Left ventricle myocardium inferior (tissue), 1 donor: ENCODE results near the gene APMAP. TPM values are rescaled to one million over a fixed set of nuclear protein-coding genes. Genes with fewer than 3 reads are reported as not detected.
"Not testable (repeated sequence)": the region's sequence is repeated elsewhere in the genome, so short reads cannot be mapped to it uniquely, and the experiment has no call there.

Experiments
- DNase-seq: peaks from one replicate; pipeline ENCODE4 v3.0.0-alpha.2; 2020
- H3K27ac ChIP-seq: fragments of 200-600 bp; replicated peaks from 2 replicates; pipeline ENCODE4 v1.8.0; 2021
- H3K27me3 ChIP-seq: fragments of 200-600 bp; 2 replicates; pipeline ENCODE4 v1.8.0; 2021; ENCODE audit warnings: low read depth
- H3K36me3 ChIP-seq: fragments of 200-600 bp; 2 replicates; pipeline ENCODE4 v1.8.0; 2021
- H3K4me1 ChIP-seq: fragments of 200-600 bp; 2 replicates; pipeline ENCODE4 v1.8.0; 2021
- H3K4me3 ChIP-seq: fragments of 200-600 bp; 2 replicates; pipeline ENCODE4 v1.8.0; 2021; ENCODE audit warnings: mild to moderate bottlenecking, moderate library complexity
- H3K9me3 ChIP-seq: fragments of 200-600 bp; replicated peaks from 2 replicates; pipeline ENCODE4 v1.8.0; 2021
- intact Hi-C: fragments of 100-400 bp; cut with micrococcal nuclease; formaldehyde crosslinking; loops from one replicate; pipeline ENCODE4 v1.11.0; 2022
- total RNA-seq: library from RNA; stranded (reverse); fragmentation: NEBNext Ultra II Directional; extraction: Animal tissue kit (Norgen Biotek cat#: 25700); gene quantifications from one replicate; pipeline ENCODE4 v1.2.1, GENCODE V29; 2021
- TF ChIP-seq, protein P1 (sequence below): fragments of 200-600 bp; IDR thresholded peaks from 2 replicates; pipeline ENCODE4 v1.8.0; 2021; ENCODE audit warnings: antibody characterized with exemption, mild to moderate bottlenecking, borderline replicate concordance
- donor health status: DM: no; HTN: yes; CAD: no; lungs with severe emphysema.

Gene APMAP
- total RNA-seq, 1 donor from 2014 or later: 23.8 TPM

DNA sequence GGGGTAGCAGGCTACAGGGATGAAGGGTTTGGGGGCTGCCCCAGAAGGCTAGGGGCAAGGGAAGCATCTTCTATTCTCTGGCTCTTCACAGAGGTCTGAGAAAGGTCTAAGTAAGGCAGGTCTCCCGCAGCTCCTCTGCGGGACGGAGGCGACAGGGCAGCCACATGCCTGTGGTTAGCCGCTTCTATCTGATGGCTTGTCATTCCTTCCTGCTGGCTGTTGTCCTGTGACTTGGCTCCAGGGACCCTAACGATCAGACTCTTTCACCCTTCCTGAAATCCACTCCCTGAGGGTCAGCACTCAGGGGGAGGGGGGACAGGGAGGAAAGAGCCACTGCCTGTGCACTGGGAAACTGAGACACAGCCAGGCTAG lies 42.8 kb downstream of the APMAP start:
- H3K9me3 ChIP-seq: peaks cover 23% of the 10 kb centered on the region
- no peak for DNase-seq
- H3K27ac ChIP-seq: no peak overlapping the region
- peaks cover 31% of the 10 kb centered on the region for H3K27me3 ChIP-seq
- H3K36me3 ChIP-seq: no peaks in the 10 kb centered on the region
- TF ChIP-seq, protein P1, sequence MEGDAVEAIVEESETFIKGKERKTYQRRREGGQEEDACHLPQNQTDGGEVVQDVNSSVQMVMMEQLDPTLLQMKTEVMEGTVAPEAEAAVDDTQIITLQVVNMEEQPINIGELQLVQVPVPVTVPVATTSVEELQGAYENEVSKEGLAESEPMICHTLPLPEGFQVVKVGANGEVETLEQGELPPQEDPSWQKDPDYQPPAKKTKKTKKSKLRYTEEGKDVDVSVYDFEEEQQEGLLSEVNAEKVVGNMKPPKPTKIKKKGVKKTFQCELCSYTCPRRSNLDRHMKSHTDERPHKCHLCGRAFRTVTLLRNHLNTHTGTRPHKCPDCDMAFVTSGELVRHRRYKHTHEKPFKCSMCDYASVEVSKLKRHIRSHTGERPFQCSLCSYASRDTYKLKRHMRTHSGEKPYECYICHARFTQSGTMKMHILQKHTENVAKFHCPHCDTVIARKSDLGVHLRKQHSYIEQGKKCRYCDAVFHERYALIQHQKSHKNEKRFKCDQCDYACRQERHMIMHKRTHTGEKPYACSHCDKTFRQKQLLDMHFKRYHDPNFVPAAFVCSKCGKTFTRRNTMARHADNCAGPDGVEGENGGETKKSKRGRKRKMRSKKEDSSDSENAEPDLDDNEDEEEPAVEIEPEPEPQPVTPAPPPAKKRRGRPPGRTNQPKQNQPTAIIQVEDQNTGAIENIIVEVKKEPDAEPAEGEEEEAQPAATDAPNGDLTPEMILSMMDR: no peak
- no peak overlapping the region for H3K4me3 ChIP-seq
- no peaks in the 10 kb centered on the region for H3K4me1 ChIP-seq
- intact Hi-C loops: no loop called here

GRCh38 chr20:24948939-24949679 lies 43.4 kb downstream of the APMAP start, which contains the start of gene CST7:
Gene CST7 (plus strand): TSS chr20:24949269. CDS start chr20:24949506, 237 bp downstream.
- DNase-seq: no peak
- Histone ChIP-seq H3K4me1 (no peaks in the 10 kb centered on the region), H3K36me3 (no peaks in the 10 kb centered on the region), H3K9me3 (peaks cover 23% of the 10 kb centered on the region), H3K27me3 (peaks cover 31% of the 10 kb centered on the region), H3K4me3 (no peak within 1 kb of the TSS), H3K27ac (no peak within 1 kb of the TSS)
- TF ChIP-seq, protein P1: no peak
- intact Hi-C loops: no loop called here

- H3K4me1 ChIP-seq, intact Hi-C loops, H3K27ac ChIP-seq, H3K4me3 ChIP-seq, DNase-seq, H3K36me3 ChIP-seq: not testable (repeated sequence)
- Histone ChIP-seq H3K9me3 (peaks cover 23% of the 10 kb centered on the region), H3K27me3 (peaks cover 31% of the 10 kb centered on the region)
Measured at GRCh38 chr20:24948396-24948938, 44.1 kb downstream of the APMAP start.

- peaks cover 25% of the 10 kb centered on the region for H3K27me3 ChIP-seq
- peaks cover 33% of the 10 kb centered on the region for H3K9me3 ChIP-seq
- H3K27ac ChIP-seq, intact Hi-C loops, H3K36me3 ChIP-seq, H3K4me1 ChIP-seq, H3K4me3 ChIP-seq, DNase-seq: not testable (repeated sequence)
Measured at GRCh38 chr20:24946376-24946775, 46.2 kb downstream of the APMAP start.

DNA sequence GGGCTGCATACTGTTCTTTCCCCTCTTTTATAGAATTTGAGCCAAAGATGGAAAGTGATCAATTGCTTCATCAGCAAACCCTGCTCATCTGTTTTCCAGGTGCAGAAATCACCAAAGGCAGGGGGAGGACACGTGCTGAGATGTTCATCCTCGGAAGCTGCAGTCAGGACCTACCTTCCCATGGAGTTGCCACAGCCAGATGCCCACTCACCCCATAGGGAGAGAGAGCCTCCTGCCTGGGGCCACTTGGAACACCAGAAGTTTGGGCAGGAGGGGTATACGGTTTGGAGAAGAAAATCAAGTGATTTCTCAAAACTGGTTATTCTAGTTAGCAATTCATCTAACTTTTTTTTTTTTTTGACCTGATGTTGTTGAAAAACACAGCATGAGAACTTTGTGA lies 48.8 kb downstream of the APMAP start:
- Histone ChIP-seq H3K27ac (no peak overlapping the region), H3K4me3 (no peak overlapping the region), H3K27me3 (no peaks in the 10 kb centered on the region), H3K4me1 (no peaks in the 10 kb centered on the region), H3K36me3 (no peaks in the 10 kb centered on the region), H3K9me3 (peaks cover 39% of the 10 kb centered on the region)
- TF ChIP-seq, protein P1: no peak
- intact Hi-C loops: no loop called here
- DNase-seq: no peak

DNA sequence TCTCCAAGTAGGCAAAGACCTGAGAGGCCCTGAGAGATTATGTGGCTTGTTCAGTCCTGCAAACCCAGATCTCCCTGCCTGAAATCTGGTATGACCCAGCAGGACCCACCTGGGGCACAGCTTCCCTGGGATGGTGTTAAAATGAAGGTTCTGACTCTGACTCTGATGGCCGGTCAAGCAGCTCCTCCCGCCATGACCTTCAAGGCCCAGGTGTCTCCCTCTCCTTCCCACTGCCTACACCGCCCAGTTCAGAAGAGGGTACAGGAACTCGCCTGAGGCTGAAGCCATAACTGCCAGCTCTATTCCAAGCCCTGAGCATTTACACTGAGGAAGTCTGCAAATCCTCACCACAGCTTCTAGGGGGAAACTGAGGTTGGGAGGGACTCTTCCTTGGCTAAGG lies 49.4 kb downstream of the APMAP start:
- Histone ChIP-seq H3K27me3 (no peaks in the 10 kb centered on the region), H3K27ac (no peak overlapping the region), H3K36me3 (no peaks in the 10 kb centered on the region), H3K9me3 (peaks cover 39% of the 10 kb centered on the region), H3K4me1 (no peaks in the 10 kb centered on the region), H3K4me3 (no peak overlapping the region)
- TF ChIP-seq, protein P1: no peak
- intact Hi-C loops: no loop called here
- DNase-seq: no peak
